Measurements from ENCODE around the gene CBLC.

CBLC gene

DNA sequence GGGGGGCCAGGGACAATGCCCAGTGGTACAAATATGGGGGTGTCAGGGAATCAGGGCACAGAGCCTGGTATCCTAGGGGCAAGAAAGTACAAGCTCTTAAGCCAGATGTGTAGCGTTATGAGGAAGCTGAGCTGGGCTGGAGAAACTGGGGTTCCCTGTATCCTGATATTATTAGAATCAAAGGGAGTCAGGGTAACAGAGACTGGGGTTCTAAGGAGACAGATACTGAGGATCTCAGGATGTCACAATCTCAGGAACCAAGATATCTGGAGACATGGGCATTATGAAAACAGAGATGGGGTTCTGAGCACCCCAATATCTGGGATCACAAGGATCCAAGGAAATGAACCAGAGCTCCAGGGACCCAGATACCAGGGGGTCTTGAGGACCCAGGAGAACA lies 28.4 kb upstream of the CBLC start:
- H2BK15ac ChIP-seq (ENCODE audit: low read length) = no peak overlapping the region
- H2BK5ac ChIP-seq (ENCODE audit: low read length) = no peak overlapping the region
- H3K9ac ChIP-seq (ENCODE audit: low read depth, low read length, poor library complexity) = no peak overlapping the region
- H2AK5ac ChIP-seq (ENCODE audit: low read depth, low read length) = no peak overlapping the region
- no peak for DNase-seq (ENCODE audit: low spot score)
- peaks cover 0 to 1% of the 10 kb centered on the region in 2 donors for H3K9me3 ChIP-seq (replicated peaks in 1 of 2; ENCODE audit: control insufficient read depth in 2 of 2, insufficient read depth in 1 of 2, low read depth in 1 of 2, low read length in 2 of 2)
- no peak overlapping the region for H3K4me2 ChIP-seq (ENCODE audit: insufficient read depth, low read length, poor library complexity, severe bottlenecking)
- no peak overlapping the region for H3K27ac ChIP-seq (replicated peaks; ENCODE audit: low read length)
- WGBS, 2 donors (ENCODE audit: extremely low coverage in 2 of 2, insufficient read length in 2 of 2, insufficient replicate concordance in 1 of 2) = no CpG with 5 or more reads among the region's 1 CpG
- no peak overlapping the region for H3K18ac ChIP-seq (ENCODE audit: low read length)
- peak overlapping the region in 1 of 2 donors; percentile 45 for H3K4me3 ChIP-seq (ENCODE audit: low read length in 2 of 2)
- H2BK12ac ChIP-seq (ENCODE audit: low read length) = no peak overlapping the region
- H3K27me3 ChIP-seq (ENCODE audit: control insufficient read depth in 3 of 3, insufficient read depth in 3 of 3, low read depth in 1 of 3, low read length in 3 of 3) = peaks cover 15 to 74% (median 22%) of the 10 kb centered on the region in 3 experiments
- H3K14ac ChIP-seq (ENCODE audit: low read length) = no peak overlapping the region
- H2AFZ ChIP-seq (ENCODE audit: low read length) = peak overlapping the region; percentile 90
- no peak overlapping the region for H4K91ac ChIP-seq (ENCODE audit: low read depth, low read length, poor library complexity)
- no peak overlapping the region for H2BK120ac ChIP-seq (ENCODE audit: low read depth, low read length)
- peaks cover 11 to 22% of the 10 kb centered on the region in 2 donors for H3K4me1 ChIP-seq (ENCODE audit: control insufficient read depth in 2 of 2, insufficient read depth in 1 of 2, low read depth in 1 of 2, low read length in 2 of 2)
- no peak overlapping the region for H3K23ac ChIP-seq (ENCODE audit: low read depth, low read length, poor library complexity)
- H3K36me3 ChIP-seq (replicated peaks in 1 of 2; ENCODE audit: control insufficient read depth in 2 of 2, insufficient read depth in 2 of 2, low read length in 2 of 2) = no peaks in the 10 kb centered on the region
- no peaks in the 10 kb centered on the region for H3K79me1 ChIP-seq (ENCODE audit: low read depth, low read length)
- H3K4ac ChIP-seq (ENCODE audit: low read length) = no peak overlapping the region
- H4K8ac ChIP-seq (ENCODE audit: low read depth, low read length) = no peak overlapping the region

DNA sequence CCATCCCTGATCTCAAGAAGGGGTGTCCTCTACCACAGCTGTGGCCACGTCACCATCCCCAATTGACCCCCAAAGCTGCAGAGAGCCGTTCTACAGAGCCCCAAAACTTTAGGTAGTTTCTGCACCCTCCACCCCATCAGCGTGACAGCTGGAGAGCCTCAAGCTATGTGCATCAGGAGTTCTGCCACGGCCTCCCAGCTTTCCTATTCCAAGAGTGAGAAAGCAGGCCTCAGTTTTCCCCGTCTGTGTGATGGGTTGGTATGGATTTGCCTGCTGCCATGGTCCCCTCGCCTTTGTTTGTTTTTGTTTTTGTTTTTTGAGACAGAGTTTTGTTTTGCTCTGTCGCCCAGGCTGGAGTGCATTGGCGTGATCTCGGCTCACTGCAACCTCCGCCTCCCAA lies 27.7 kb upstream of the CBLC start:
- H2BK12ac ChIP-seq (ENCODE audit: low read length) = no peak overlapping the region
- peaks cover 19 to 81% (median 21%) of the 10 kb centered on the region in 3 experiments for H3K27me3 ChIP-seq (ENCODE audit: control insufficient read depth in 3 of 3, insufficient read depth in 3 of 3, low read depth in 1 of 3, low read length in 3 of 3)

DNA sequence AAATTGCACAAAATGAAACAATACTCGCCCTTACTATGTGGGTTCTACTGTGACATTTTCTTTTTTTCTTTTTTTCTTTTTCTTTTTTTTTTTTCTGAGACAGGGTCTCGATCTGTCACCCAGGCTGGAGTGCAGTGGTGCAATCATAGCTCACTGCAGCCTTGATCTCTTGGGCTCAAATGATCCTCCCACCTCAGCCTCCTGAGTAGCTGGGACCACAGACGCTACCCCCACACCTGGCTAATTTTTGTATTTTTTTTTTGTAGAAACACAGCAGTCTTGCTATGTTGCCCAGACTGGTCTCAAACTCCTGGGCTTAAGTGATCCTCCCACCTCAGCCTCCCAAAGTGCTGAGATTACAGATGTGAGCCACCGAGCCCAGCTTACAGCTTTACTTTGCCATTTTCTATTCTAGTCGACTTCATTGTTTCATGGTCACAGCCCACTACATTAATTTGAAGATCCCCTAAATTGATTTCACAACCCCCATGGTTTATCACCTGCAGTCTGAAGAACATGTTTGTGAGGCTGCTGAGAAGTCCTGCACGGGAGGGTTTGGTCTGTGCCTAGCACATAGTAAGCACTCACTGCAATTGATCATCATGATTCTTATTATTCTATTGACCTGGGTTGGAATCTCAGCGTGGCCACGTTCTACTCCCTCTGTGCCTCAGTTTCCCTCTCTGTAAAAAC lies 25.4 kb upstream of the CBLC start:
- Histone ChIP-seq H4K91ac (ENCODE audit: low read depth, low read length, poor library complexity) (no peak overlapping the region), H3K4me2 (ENCODE audit: insufficient read depth, low read length, poor library complexity, severe bottlenecking) (no peak overlapping the region), H2BK5ac (ENCODE audit: low read length) (no peak overlapping the region), H3K18ac (ENCODE audit: low read length) (no peak overlapping the region), H2AFZ (ENCODE audit: low read length) (no peak overlapping the region), H2BK15ac (ENCODE audit: low read length) (no peak overlapping the region), H2BK12ac (ENCODE audit: low read length) (no peak overlapping the region), H3K9me3 (replicated peaks in 1 of 2; ENCODE audit: control insufficient read depth in 2 of 2, insufficient read depth in 1 of 2, low read depth in 1 of 2, low read length in 2 of 2) (peaks cover 0 to 1% of the 10 kb centered on the region in 2 donors), H3K23ac (ENCODE audit: low read depth, low read length, poor library complexity) (no peak overlapping the region), H3K27me3 (ENCODE audit: control insufficient read depth in 3 of 3, insufficient read depth in 3 of 3, low read depth in 1 of 3, low read length in 3 of 3) (peaks cover 0 to 85% (median 34%) of the 10 kb centered on the region in 3 experiments), H3K4me3 (ENCODE audit: low read length in 2 of 2) (no peak overlapping the region), H2BK120ac (ENCODE audit: low read depth, low read length) (no peak overlapping the region), H3K79me1 (ENCODE audit: low read depth, low read length) (no peaks in the 10 kb centered on the region), H3K4ac (ENCODE audit: low read length) (no peak overlapping the region), H3K36me3 (replicated peaks in 1 of 2; ENCODE audit: control insufficient read depth in 2 of 2, insufficient read depth in 2 of 2, low read length in 2 of 2) (no peaks in the 10 kb centered on the region), H3K4me1 (ENCODE audit: control insufficient read depth in 2 of 2, insufficient read depth in 1 of 2, low read depth in 1 of 2, low read length in 2 of 2) (peaks cover 17 to 33% of the 10 kb centered on the region in 2 donors), H3K9ac (ENCODE audit: low read depth, low read length, poor library complexity) (no peak overlapping the region), H3K27ac (replicated peaks; ENCODE audit: low read length) (no peak overlapping the region), H4K8ac (ENCODE audit: low read depth, low read length) (no peak overlapping the region), H2AK5ac (ENCODE audit: low read depth, low read length) (no peak overlapping the region), H3K14ac (ENCODE audit: low read length) (no peak overlapping the region)
- DNase-seq (ENCODE audit: low spot score) = no peak
- no CpG with 5 or more reads among the region's 8 CpGs for WGBS, 2 donors (ENCODE audit: extremely low coverage in 2 of 2, insufficient read length in 2 of 2, insufficient replicate concordance in 1 of 2)

More for the DNA sequence above, 27.7 kb upstream of the CBLC start:
- no peak overlapping the region for H4K91ac ChIP-seq (ENCODE audit: low read depth, low read length, poor library complexity)
- no peak overlapping the region for H3K23ac ChIP-seq (ENCODE audit: low read depth, low read length, poor library complexity)
- H3K4ac ChIP-seq (ENCODE audit: low read length) = no peak overlapping the region
- no peak overlapping the region for H3K9ac ChIP-seq (ENCODE audit: low read depth, low read length, poor library complexity)
- no peak for DNase-seq (ENCODE audit: low spot score)
- H2BK120ac ChIP-seq (ENCODE audit: low read depth, low read length) = no peak overlapping the region
- H2AK5ac ChIP-seq (ENCODE audit: low read depth, low read length) = no peak overlapping the region
- H3K79me1 ChIP-seq (ENCODE audit: low read depth, low read length) = no peaks in the 10 kb centered on the region
- H3K4me1 ChIP-seq (ENCODE audit: control insufficient read depth in 2 of 2, insufficient read depth in 1 of 2, low read depth in 1 of 2, low read length in 2 of 2) = peaks cover 13 to 25% of the 10 kb centered on the region in 2 donors
- no peak overlapping the region for H4K8ac ChIP-seq (ENCODE audit: low read depth, low read length)
- H2AFZ ChIP-seq (ENCODE audit: low read length) = no peak overlapping the region
- no CpG with 5 or more reads among the region's 10 CpGs for WGBS, 2 donors (ENCODE audit: extremely low coverage in 2 of 2, insufficient read length in 2 of 2, insufficient replicate concordance in 1 of 2)
- H3K4me2 ChIP-seq (ENCODE audit: insufficient read depth, low read length, poor library complexity, severe bottlenecking) = no peak overlapping the region
- no peak overlapping the region for H2BK15ac ChIP-seq (ENCODE audit: low read length)
- no peak overlapping the region for H3K4me3 ChIP-seq (ENCODE audit: low read length in 2 of 2)
- no peaks in the 10 kb centered on the region for H3K36me3 ChIP-seq (replicated peaks in 1 of 2; ENCODE audit: control insufficient read depth in 2 of 2, insufficient read depth in 2 of 2, low read length in 2 of 2)
- no peak overlapping the region for H3K18ac ChIP-seq (ENCODE audit: low read length)
- no peak overlapping the region for H3K27ac ChIP-seq (replicated peaks; ENCODE audit: low read length)
- H3K14ac ChIP-seq (ENCODE audit: low read length) = no peak overlapping the region
- no peak overlapping the region for H2BK5ac ChIP-seq (ENCODE audit: low read length)
- peaks cover 0 to 1% of the 10 kb centered on the region in 2 donors for H3K9me3 ChIP-seq (replicated peaks in 1 of 2; ENCODE audit: control insufficient read depth in 2 of 2, insufficient read depth in 1 of 2, low read depth in 1 of 2, low read length in 2 of 2)

DNA sequence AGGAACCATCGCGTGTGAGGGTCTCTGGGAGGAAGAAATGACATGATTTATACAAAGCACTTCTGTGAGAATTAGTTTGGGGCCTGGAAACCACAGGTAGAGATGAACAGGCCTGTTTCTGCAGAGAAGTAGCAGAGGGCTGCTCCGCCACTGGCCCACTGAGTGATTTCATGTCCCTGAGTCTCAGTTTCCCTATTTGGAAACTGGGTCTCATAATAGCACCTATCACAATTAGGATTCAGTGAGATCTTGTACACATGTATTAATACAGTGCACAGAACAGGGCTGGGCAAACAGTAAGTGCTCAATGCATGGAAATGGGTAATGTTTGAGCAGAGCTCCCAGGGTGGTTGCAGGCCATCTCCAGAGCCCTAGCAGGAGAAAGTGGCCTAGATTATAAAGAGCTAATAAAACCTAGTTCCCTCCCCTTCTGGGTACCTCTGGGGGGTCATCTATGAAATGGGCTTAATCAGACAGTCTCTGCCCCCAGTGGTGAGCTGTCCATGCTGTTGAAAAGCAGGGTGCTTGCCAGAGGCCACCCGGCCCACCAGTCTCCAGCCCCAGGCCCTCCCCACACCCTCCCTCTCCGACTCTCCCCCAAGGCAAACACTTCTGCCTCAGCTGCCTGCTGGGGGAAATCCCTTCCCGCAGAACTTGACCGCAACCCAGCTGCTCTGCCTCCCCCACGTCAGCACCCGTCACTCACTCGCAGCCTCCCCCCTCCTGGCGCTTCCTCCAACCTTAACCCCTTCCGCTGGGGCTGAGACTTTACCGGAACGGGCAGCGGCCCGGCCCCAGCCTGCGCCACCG lies 24.7 kb upstream of the CBLC start:
- H2BK5ac ChIP-seq (ENCODE audit: low read length) = no peak overlapping the region
- H3K27me3 ChIP-seq (ENCODE audit: control insufficient read depth in 3 of 3, insufficient read depth in 3 of 3, low read depth in 1 of 3, low read length in 3 of 3) = peaks cover 0 to 85% (median 30%) of the 10 kb centered on the region in 3 experiments
- no peaks in the 10 kb centered on the region for H3K9me3 ChIP-seq (replicated peaks in 1 of 2; ENCODE audit: control insufficient read depth in 2 of 2, insufficient read depth in 1 of 2, low read depth in 1 of 2, low read length in 2 of 2)
- H3K27ac ChIP-seq (replicated peaks; ENCODE audit: low read length) = no peak overlapping the region
- DNase-seq (ENCODE audit: low spot score) = no peak
- H3K14ac ChIP-seq (ENCODE audit: low read length) = no peak overlapping the region
- peaks cover 12 to 33% of the 10 kb centered on the region in 2 donors for H3K4me1 ChIP-seq (ENCODE audit: control insufficient read depth in 2 of 2, insufficient read depth in 1 of 2, low read depth in 1 of 2, low read length in 2 of 2)
- H3K9ac ChIP-seq (ENCODE audit: low read depth, low read length, poor library complexity) = peak overlapping the region; percentile 63
- WGBS, 2 donors (ENCODE audit: extremely low coverage in 2 of 2, insufficient read length in 2 of 2, insufficient replicate concordance in 1 of 2) = no CpG with 5 or more reads among the region's 18 CpGs
- H3K79me1 ChIP-seq (ENCODE audit: low read depth, low read length) = no peaks in the 10 kb centered on the region
- no peak overlapping the region for H2BK120ac ChIP-seq (ENCODE audit: low read depth, low read length)
- no peaks in the 10 kb centered on the region for H3K36me3 ChIP-seq (replicated peaks in 1 of 2; ENCODE audit: control insufficient read depth in 2 of 2, insufficient read depth in 2 of 2, low read length in 2 of 2)
- H4K91ac ChIP-seq (ENCODE audit: low read depth, low read length, poor library complexity) = no peak overlapping the region
- no peak overlapping the region for H2BK15ac ChIP-seq (ENCODE audit: low read length)
- no peak overlapping the region for H4K8ac ChIP-seq (ENCODE audit: low read depth, low read length)
- H3K4ac ChIP-seq (ENCODE audit: low read length) = no peak overlapping the region
- H3K18ac ChIP-seq (ENCODE audit: low read length) = peak overlapping the region; percentile 59
- no peak overlapping the region for H2AK5ac ChIP-seq (ENCODE audit: low read depth, low read length)
- peak overlapping the region; percentile 14 to 37 for H3K4me3 ChIP-seq (ENCODE audit: low read length in 2 of 2)
- peak overlapping the region; percentile 66 for H2AFZ ChIP-seq (ENCODE audit: low read length)
- no peak overlapping the region for H2BK12ac ChIP-seq (ENCODE audit: low read length)
- H3K4me2 ChIP-seq (ENCODE audit: insufficient read depth, low read length, poor library complexity, severe bottlenecking) = no peak overlapping the region
- peak overlapping the region; percentile 90 for H3K23ac ChIP-seq (ENCODE audit: low read depth, low read length, poor library complexity)
